ENCODE results near the gene ID2. TPM values are rescaled to one million over a fixed set of nuclear protein-coding genes. Genes with fewer than 3 reads are reported as not detected.

Gene ID2
- total and polyA plus RNA-seq, 2 of the 13 experiments (the other 11 are each of a cell fraction or from before 2014, with no cell fraction given), result 214 to 719 TPM

DNA sequence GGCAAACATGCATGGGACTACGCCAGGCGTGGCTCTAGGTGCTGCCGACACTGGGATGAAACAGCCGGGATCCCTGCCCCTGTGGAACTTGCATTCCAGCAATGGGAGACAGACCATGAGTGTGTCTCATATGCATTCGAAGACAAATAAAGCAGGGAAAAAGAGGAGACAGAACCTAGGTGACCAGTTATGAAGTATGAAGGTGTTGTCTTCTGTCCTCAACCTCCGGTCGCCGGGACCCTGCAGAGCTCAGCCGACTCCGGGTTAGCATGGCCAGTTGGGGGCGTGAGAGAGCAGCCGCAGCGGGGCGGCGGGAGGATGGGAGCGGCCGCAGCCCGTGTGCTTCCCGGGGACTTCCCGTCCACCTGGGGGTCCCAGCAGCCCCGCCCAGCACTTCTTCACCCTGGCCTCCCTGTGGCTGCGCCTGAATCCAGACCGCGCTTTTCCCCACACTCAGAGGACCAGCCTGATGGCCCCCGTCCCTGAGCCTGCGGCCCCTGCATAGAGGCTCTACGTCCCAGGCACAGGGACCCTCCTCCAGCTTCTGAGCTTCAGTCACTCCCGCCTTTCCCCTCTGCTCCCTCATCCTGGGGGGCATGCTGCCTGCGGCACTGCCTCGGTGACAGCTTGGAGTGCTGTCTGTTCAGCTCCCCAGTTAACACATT is 11.4 kb downstream of the ID2 start (continued):
- TF ChIP-seq ZNF503 (CRISPR knock-in tag; IDR thresholded peaks at IDR 0.05), result no peak
- no peak for TF ChIP-seq EHMT2 (IDR thresholded peaks at IDR 0.05; ENCODE audit: borderline replicate concordance, low read depth, low read length)
- TF ChIP-seq PHF8 (CRISPR knock-in tag; IDR thresholded peaks at IDR 0.05), result peak; percentile 33; the same call in 1 of the 2 replicates
- TF ChIP-seq ZBTB3 (CRISPR knock-in tag; IDR thresholded peaks at IDR 0.05; ENCODE audit: borderline replicate concordance, low read depth), result no peak
- TF ChIP-seq, protein P1, sequence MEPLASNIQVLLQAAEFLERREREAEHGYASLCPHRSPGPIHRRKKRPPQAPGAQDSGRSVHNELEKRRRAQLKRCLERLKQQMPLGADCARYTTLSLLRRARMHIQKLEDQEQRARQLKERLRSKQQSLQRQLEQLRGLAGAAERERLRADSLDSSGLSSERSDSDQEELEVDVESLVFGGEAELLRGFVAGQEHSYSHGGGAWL (CRISPR knock-in tag; IDR thresholded peaks at IDR 0.05), result peak; percentile 81
- peak; percentile 98 for TF ChIP-seq XRCC5 (optimal IDR thresholded peaks at IDR 0.05; ENCODE audit: low read length)
- TF ChIP-seq STAT5B (CRISPR knock-in tag; IDR thresholded peaks at IDR 0.05), result 0 out of 2 replicates have a peak, but pooled peaks have one; percentile 35
- peak; percentile 52; the same call in 1 of the 2 replicates for TF ChIP-seq REPIN1 (CRISPR knock-in tag; IDR thresholded peaks at IDR 0.05; ENCODE audit: borderline replicate concordance, low read depth)
- no peak for TF ChIP-seq SP4 (CRISPR knock-in tag; IDR thresholded peaks at IDR 0.05)
- TF ChIP-seq ATF4 (CRISPR knock-in tag; IDR thresholded peaks at IDR 0.05), result 0 out of 4 replicates have a peak, but pooled peaks of 1 of the 2 experiments have one; percentile 19
- TF ChIP-seq ZNF558 (CRISPR knock-in tag; IDR thresholded peaks at IDR 0.05; ENCODE audit: borderline replicate concordance), result no peak
- TF ChIP-seq NR2C2 (CRISPR knock-in tag; IDR thresholded peaks at IDR 0.05; ENCODE audit: borderline replicate concordance), result no peak
- TF ChIP-seq, protein P2, sequence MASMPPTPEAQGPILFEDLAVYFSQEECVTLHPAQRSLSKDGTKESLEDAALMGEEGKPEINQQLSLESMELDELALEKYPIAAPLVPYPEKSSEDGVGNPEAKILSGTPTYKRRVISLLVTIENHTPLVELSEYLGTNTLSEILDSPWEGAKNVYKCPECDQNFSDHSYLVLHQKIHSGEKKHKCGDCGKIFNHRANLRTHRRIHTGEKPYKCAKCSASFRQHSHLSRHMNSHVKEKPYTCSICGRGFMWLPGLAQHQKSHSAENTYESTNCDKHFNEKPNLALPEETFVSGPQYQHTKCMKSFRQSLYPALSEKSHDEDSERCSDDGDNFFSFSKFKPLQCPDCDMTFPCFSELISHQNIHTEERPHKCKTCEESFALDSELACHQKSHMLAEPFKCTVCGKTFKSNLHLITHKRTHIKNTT (CRISPR knock-in tag; IDR thresholded peaks at IDR 0.05), result no peak
- TF ChIP-seq ZNF20 (CRISPR knock-in tag; IDR thresholded peaks at IDR 0.05), result no peak
- TF ChIP-seq, protein P3, sequence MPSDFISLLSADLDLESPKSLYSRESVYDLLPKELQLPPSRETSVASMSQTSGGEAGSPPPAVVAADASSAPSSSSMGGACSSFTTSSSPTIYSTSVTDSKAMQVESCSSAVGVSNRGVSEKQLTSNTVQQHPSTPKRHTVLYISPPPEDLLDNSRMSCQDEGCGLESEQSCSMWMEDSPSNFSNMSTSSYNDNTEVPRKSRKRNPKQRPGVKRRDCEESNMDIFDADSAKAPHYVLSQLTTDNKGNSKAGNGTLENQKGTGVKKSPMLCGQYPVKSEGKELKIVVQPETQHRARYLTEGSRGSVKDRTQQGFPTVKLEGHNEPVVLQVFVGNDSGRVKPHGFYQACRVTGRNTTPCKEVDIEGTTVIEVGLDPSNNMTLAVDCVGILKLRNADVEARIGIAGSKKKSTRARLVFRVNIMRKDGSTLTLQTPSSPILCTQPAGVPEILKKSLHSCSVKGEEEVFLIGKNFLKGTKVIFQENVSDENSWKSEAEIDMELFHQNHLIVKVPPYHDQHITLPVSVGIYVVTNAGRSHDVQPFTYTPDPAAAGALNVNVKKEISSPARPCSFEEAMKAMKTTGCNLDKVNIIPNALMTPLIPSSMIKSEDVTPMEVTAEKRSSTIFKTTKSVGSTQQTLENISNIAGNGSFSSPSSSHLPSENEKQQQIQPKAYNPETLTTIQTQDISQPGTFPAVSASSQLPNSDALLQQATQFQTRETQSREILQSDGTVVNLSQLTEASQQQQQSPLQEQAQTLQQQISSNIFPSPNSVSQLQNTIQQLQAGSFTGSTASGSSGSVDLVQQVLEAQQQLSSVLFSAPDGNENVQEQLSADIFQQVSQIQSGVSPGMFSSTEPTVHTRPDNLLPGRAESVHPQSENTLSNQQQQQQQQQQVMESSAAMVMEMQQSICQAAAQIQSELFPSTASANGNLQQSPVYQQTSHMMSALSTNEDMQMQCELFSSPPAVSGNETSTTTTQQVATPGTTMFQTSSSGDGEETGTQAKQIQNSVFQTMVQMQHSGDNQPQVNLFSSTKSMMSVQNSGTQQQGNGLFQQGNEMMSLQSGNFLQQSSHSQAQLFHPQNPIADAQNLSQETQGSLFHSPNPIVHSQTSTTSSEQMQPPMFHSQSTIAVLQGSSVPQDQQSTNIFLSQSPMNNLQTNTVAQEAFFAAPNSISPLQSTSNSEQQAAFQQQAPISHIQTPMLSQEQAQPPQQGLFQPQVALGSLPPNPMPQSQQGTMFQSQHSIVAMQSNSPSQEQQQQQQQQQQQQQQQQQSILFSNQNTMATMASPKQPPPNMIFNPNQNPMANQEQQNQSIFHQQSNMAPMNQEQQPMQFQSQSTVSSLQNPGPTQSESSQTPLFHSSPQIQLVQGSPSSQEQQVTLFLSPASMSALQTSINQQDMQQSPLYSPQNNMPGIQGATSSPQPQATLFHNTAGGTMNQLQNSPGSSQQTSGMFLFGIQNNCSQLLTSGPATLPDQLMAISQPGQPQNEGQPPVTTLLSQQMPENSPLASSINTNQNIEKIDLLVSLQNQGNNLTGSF (CRISPR knock-in tag; IDR thresholded peaks at IDR 0.05), result no peak
- peak; percentile 52; the same call in 1 of the 2 replicates for TF ChIP-seq BORCS8-MEF2B (CRISPR knock-in tag; IDR thresholded peaks at IDR 0.05)
- no peak for TF ChIP-seq PRPF4 (IDR thresholded peaks at IDR 0.05; ENCODE audit: low read depth, low read length, poor library complexity, severe bottlenecking)
- TF ChIP-seq MAZ (IDR thresholded peaks at IDR 0.05; ENCODE audit: borderline replicate concordance, low read depth, low read length), result 0 out of 2 replicates have a peak, but pooled peaks have one; percentile 29
- TF ChIP-seq MAZ (CRISPR knock-in tag; IDR thresholded peaks at IDR 0.05; ENCODE audit: low read depth), result no peak

All from HepG2 (cell line).